HG03045 (cell line): ENCODE measurements around the gene SIPA1L3.

ENCODE experiments used
- ATAC-seq: cut with Tn5 transposase; IDR thresholded peaks from one replicate; pipeline ENCODE4 v1.9.1; 2021; ENCODE audit warnings: mild to moderate bottlenecking, moderate library complexity; ENCODE audit not compliant: unreplicated experiment

Gene SIPA1L3

DNA sequence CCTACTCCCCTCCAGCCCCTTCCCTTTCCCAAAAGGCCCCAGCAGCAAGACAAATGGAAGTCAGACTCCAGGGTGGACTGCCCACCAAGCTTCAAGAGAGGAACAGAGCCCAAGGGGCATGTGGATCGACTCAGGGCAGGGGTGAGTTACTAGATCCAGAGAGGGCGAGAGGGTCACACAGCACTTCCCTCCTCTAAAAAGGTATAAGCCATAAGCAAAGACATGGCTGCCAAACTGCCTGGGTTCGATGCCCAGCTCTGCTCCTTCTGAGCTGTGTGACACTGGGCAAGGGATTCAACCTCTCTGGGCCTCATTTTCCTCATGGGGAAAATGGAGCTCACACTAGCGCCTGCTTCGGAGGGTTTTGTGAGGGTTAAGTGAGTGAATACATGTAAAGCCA, 345.4 kb downstream of the SIPA1L3 start:
- ATAC-seq: no peak

DNA sequence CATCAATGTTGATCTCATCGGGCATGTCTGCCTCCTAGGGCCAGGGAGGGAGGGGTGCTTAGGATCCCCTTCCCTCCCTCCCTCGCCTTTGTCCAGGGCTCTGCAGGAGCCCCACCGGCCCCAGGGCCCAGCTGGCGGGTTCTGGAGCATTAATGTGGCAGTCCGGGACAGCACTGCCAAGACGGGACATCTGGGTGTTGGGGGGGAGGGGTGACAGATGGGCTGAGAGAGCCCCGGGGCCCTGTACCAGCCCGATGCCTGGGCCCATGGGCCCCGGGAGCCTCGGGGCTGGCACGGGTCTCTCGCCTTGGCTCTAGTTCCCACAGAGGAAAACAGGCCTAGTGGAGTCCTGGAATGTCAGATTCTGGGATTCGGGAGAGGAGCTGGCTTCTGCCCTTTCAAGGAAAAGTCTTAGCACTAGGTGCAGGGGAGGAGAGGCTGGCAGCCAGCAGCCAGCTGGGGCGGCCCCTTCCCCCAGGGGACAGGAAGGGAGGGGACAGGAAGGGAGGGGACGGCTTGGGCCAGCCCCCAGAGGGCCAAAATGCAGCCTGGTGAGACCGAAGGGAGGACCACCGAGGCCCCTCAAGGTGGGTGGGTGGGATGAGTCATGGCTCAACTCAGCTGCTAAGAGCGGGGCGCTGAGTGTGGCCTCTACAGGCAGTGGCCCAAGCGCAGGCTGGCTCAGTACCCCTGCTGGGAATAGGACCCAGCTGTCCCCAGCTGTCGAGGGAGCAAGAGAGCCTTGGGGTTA, 346.1 kb downstream of the SIPA1L3 start:
- ATAC-seq: no peak

DNA sequence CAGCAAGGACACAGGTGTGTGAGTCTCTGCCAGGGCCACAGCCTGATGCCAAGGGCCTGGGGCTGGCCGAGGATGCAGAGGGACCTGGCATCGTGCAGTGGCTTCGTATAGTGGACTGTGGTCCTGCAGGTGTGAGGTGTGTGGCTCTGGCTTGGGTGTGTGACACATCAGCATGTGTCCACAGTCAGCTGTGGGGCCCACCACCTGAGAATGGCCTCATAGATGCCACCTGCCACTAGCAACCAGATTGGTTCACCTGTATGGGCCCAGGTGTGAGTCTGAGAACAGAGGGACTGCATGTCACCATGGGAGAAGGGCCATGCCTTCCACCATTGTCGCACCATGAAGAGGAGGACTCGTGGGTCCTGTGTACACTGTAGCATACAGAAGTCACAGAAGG, 346.8 kb downstream of the SIPA1L3 start:
- no peak for ATAC-seq

DNA sequence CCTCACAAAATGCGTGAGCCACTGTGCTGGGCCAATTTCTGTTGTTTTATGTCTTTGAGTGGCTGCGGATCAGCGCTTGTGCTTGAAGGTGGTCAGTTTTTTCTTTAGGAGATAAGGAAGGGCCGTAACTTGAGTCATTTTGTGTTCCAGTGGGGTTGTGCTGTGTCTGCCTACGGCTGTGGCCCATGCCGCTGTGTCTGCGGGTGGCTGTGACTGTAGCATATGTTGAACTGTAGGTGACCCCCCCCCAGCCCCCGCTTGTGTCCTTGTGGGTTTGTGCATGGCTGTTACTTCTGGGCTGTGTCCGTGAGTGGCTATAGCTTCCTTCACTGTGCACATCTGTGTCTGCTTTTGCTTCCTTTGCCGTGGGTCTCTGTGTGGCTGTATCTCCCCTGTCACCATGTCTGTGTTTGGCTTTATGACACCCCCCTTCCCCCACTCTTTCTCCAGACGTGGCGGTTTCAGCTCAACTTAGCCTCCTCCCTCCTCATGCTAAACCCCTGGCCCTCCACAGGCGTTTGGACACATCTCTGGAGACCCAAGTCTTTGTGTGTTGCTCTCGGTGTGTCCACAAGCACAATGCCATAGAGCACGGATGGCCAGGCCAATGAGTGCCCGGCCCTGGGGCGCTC, 348.5 kb downstream of the SIPA1L3 start:
- ATAC-seq: no peak
